ENCODE results near the gene RAB4B.
"Not testable (repeated sequence)": the region's sequence is repeated elsewhere in the genome, so short reads cannot be mapped to it uniquely, and the experiment has no call there.

The RAB4B gene

DNA sequence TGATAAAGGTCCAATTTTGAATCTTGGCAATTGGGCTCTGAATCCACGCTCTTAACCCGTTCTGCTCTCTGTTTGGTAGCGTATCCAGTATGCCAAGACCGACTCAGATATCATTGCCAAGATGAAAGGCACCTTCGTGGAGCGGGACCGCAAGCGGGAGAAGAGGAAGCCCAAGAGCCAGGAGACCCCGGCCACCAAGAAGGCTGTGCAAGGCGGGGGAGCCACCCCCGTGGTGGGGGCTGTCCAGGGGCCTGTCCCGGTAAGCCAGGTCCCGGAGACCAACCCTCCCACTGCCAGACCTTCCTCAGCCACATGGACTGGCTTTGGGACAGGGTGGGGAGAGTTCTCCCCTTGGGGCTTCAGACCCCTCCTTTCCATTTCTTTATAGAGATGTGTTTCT, 18.7 kb upstream of the RAB4B start:
- H3K4me3 ChIP-seq: no peak overlapping the region
- H3K9me3 ChIP-seq: no peaks in the 10 kb centered on the region
- H3K27me3 ChIP-seq (ENCODE audit: low read depth): no peaks in the 10 kb centered on the region
- H3K4me1 ChIP-seq: peaks cover 3% of the 10 kb centered on the region
- DNase-seq (ENCODE audit: low spot score in 2 of 2): no peak
- in situ Hi-C loops (cut with MboI; ENCODE audit: low sequenced_read_pairs): no loop called here
- H3K36me3 ChIP-seq (replicated peaks): peaks cover 94% of the 10 kb centered on the region

DNA sequence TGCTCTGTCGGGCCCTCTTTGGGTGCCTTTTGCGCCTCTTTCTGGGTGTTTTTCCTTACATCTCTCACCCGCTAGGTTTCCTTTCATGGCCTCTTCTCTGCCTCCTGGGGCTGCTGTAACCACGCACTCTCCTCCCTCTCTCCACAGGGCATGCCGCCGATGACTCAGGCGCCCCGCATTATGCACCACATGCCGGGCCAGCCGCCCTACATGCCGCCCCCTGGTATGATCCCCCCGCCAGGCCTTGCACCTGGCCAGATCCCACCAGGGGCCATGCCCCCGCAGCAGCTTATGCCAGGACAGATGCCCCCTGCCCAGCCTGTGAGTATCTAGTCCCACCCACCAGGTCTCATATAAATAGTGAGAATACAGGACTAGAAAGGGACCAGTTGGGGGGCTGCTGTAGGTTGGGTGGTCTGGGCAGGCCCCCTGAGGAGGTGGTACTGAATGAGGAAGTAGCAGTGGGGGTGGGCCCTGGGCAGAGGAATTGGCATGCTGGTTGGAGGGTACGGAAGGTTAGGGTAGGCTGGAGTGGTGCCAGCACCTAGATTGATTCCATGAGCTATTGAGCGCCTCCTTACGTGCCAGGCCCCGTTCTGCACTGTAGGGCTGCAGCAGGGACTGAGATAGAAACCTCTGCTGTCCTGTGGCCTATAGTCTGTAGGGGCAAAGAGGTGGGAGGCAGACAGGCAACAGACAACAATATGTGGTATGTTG, 15.1 kb upstream of the RAB4B start:
- Histone ChIP-seq H3K27me3 (ENCODE audit: low read depth) (no peaks in the 10 kb centered on the region), H3K9me3 (no peaks in the 10 kb centered on the region), H3K4me3 (no peak overlapping the region), H3K36me3 (replicated peaks) (peaks cover 87% of the 10 kb centered on the region), H3K4me1 (no peaks in the 10 kb centered on the region)
- in situ Hi-C loops (cut with MboI; ENCODE audit: low sequenced_read_pairs): no loop called here
- no peak for DNase-seq (ENCODE audit: low spot score in 2 of 2)

DNA sequence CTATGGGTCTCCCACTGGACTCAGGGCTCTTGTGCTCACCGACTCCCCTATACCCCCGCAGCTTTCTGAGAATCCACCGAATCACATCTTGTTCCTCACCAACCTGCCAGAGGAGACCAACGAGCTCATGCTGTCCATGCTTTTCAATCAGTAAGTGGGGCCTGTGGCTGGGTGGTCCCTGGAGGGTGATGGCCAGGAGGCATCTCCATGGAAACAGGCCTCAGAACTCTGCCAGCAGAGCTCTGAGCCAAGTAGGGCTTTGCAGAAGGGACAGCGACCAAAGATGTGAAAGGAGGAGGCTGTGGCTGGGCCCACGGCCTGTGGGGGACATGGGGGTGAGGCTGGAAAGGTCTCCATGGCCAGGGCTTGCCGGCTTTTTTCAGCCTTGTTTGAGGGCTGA, 14.5 kb upstream of the RAB4B start:
- in situ Hi-C loops (cut with MboI; ENCODE audit: low sequenced_read_pairs): no loop called here
- peaks cover 81% of the 10 kb centered on the region for H3K36me3 ChIP-seq (replicated peaks)
- no peaks in the 10 kb centered on the region for H3K9me3 ChIP-seq
- DNase-seq (ENCODE audit: low spot score in 2 of 2): no peak
- H3K4me1 ChIP-seq: no peaks in the 10 kb centered on the region
- H3K27me3 ChIP-seq (ENCODE audit: low read depth): no peaks in the 10 kb centered on the region
- no peak overlapping the region for H3K4me3 ChIP-seq

DNA sequence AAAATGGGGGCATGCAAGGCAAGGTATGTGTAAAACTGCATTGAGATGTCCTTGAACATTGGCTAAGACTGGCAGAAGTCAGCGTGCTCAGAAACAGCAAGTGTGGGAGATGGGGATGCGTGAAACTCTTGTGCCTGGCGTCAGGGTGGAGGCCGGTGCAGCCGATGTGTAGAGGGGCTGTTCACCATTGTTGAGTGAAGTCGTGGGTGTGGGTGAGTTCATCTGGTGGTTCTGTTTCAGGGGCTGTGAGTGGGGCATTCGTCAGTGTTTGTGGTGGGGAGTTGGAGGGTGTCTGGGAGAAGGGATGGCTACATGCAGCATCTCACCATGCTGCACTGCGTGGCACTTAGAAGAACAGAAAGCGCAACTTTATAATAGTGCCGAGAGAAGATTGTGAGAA, 14.1 kb upstream of the RAB4B start:
- Histone ChIP-seq H3K4me1 (no peaks in the 10 kb centered on the region), H3K27me3 (ENCODE audit: low read depth) (no peaks in the 10 kb centered on the region), H3K4me3 (no peak overlapping the region), H3K9me3 (no peaks in the 10 kb centered on the region), H3K36me3 (replicated peaks) (peaks cover 77% of the 10 kb centered on the region)
- DNase-seq (ENCODE audit: low spot score in 2 of 2): no peak
- in situ Hi-C loops (cut with MboI; ENCODE audit: low sequenced_read_pairs): no loop called here

DNA sequence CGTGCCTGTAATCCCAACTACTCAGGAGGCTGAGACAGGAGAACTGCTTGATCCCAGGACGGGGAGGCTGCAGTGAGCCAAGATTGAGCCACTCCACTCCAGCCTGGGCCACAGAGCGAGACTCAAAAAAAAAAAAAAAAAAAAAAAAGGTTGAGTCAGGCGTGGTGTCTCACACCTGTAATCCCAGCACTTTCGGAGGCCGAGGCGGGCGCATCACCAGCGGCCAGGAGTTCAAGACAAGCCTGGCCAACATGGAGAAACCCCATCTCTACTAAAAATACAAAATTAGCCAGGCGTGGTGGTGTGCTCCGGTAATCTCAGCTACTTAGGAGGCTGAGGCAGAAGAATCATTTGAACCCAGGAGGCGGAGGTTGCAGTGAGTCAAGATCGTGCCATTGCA, 11.7 kb upstream of the RAB4B start:
- H3K4me1 ChIP-seq; H3K27me3 ChIP-seq (ENCODE audit: low read depth); H3K4me3 ChIP-seq; DNase-seq (ENCODE audit: low spot score in 2 of 2); H3K9me3 ChIP-seq; in situ Hi-C loops (cut with MboI; ENCODE audit: low sequenced_read_pairs): not testable (repeated sequence)
- peaks cover 56% of the 10 kb centered on the region for H3K36me3 ChIP-seq (replicated peaks)

DNA sequence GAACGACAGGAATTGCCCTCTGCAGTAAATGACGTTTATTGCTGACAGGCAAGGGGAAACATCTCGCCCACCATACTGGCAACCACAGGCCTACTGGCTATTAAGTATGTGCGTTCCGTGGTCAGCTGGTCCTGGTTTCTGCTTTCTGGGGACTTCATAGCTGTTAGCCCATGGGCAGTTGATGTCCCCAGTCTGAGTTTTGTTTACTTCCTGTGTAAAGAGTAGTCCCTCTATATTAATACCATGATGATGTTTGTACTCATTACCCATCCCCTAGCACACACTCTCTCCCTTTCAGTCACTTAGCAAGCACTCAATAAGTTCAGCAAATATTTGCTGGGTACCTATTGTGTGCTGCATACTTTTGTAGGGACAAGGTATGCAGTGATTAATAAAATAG, 9.2 kb upstream of the RAB4B start:
- Histone ChIP-seq H3K4me3 (no peak overlapping the region), H3K9me3 (no peaks in the 10 kb centered on the region), H3K4me1 (no peaks in the 10 kb centered on the region), H3K27me3 (ENCODE audit: low read depth) (no peaks in the 10 kb centered on the region), H3K36me3 (replicated peaks) (peaks cover 31% of the 10 kb centered on the region)
- DNase-seq (ENCODE audit: low spot score in 2 of 2): no peak
- in situ Hi-C loops (cut with MboI; ENCODE audit: low sequenced_read_pairs): no loop called here

DNA sequence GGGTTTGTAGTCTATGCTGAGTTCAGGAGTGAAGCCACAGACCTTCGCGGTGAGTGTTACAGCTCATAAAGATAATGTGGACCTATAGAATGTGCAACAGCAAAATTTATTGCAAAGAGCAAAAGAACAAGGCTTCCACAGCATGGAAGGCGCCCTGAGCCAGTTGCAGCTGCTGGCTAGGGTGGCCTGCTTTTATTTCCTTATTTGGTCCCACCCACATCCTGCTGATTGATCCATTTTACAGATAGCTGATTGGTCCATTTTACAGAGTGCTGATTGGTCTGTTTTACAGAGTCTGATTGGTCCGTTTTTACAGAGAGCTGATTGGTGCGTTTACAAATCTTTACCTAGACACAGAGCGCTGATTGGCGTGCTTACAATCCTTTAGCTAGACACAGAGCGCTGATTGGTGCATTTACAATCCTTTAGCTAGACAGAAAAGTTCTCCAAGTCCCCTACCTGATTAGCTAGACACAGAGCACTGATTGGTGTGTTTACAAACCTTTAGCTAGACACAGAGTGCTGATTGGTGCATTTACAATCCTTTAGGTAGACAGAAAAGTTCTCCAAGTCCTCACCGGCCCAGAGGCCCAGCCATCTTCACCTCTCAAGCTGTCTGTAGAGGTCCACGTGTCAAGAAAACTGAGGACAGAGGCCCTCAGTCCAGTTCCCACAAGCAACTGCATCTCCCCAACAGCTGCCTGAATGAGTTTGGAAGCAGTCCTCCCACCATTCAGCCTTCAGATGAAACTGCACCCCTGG, 6.8 kb upstream of the RAB4B start:
- in situ Hi-C loops (cut with MboI; ENCODE audit: low sequenced_read_pairs); H3K4me3 ChIP-seq; H3K4me1 ChIP-seq; H3K27me3 ChIP-seq (ENCODE audit: low read depth); H3K9me3 ChIP-seq; DNase-seq (ENCODE audit: low spot score in 2 of 2); H3K36me3 ChIP-seq (replicated peaks): not testable (repeated sequence)

DNA sequence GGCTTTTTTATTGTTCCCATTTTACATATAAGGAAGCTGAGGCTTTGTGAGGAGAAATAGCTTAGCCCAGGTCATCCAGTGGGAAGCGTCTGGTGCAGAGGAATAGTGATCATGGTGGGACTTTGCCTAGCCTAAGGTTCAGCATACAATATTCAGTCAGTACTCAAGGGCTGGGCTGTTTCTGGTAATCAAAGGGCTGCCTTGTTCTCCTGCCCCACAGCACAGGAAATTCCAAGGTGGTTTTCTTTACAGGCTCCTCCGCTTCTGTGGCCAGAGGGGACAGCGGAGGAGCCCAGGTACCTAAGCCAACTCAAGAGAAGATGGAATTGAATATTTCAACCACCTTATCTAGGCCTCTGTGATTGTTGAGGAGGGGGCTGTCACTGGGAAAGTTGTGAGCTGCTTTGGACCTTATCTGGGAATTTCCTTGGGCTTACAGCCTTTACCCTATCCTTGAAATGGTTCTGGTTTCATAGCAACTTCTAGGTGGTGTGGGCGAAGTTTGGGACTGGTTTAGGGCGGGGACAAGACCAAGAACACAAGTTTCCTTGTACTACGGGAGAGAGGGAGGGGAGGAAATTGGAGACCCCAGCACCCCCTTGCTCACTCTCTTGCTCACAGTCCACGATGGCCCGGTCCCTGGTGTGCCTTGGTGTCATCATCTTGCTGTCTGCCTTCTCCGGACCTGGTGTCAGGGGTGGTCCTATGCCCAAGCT, 3.0 kb upstream of the RAB4B start, which contains the start of gene MIA:
TSS of gene MIA (plus strand) at position 606 of the 716 bp plus-strand sequence. CDS start at position 628, 22 bp downstream.
- Histone ChIP-seq H3K36me3 (replicated peaks) (no peaks in the 10 kb centered on the region), H3K4me3 (no peak within 1 kb of the TSS), H3K4me1 (peaks cover 10% of the 10 kb centered on the region), H3K27me3 (ENCODE audit: low read depth) (no peaks in the 10 kb centered on the region), H3K9me3 (no peaks in the 10 kb centered on the region)
- no peak for DNase-seq (ENCODE audit: low spot score in 2 of 2)
- in situ Hi-C loops (cut with MboI; ENCODE audit: low sequenced_read_pairs): no loop called here

DNA sequence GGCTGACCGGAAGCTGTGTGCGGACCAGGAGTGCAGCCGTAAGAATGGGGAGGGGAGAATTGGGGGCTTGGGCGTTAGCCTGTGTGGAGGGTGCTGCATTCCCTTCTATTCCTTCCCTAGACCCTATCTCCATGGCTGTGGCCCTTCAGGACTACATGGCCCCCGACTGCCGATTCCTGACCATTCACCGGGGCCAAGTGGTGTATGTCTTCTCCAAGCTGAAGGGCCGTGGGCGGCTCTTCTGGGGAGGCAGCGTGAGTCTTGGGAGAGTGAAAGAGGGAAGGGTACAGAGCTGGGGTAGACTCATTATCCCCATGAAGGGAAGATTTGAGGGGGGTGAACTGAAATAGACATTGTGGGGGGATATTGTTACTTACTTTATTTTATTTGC, 2.4 kb upstream of the RAB4B start:
- in situ Hi-C loops (cut with MboI; ENCODE audit: low sequenced_read_pairs): no loop called here
- Histone ChIP-seq H3K36me3 (replicated peaks) (no peaks in the 10 kb centered on the region), H3K4me3 (no peak overlapping the region), H3K27me3 (ENCODE audit: low read depth) (no peaks in the 10 kb centered on the region), H3K9me3 (no peaks in the 10 kb centered on the region), H3K4me1 (peaks cover 10% of the 10 kb centered on the region)
- DNase-seq (ENCODE audit: low spot score in 2 of 2): no peak

DNA sequence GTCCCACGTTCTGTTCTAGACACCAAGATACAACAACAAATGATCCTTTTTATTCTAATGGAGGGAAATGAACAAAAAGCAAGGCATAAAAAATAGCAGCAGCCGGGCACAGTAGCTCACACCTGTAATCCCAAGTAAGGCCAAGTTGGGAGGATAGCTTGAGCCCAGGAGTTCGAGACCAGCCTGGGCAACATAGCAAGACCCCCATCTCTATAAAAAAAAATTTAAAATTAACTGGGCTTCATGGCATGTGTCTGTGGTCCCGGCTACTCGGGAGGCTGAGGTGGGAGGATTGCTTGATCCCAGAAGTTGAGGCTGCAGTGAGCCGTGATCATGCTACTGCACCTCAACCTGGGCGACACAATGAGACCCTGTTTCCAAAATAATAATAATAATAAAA, 1.7 kb upstream of the RAB4B start:
- Histone ChIP-seq H3K36me3 (replicated peaks) (no peaks in the 10 kb centered on the region), H3K27me3 (ENCODE audit: low read depth) (no peaks in the 10 kb centered on the region), H3K4me3 (no peak overlapping the region), H3K4me1 (peaks cover 10% of the 10 kb centered on the region), H3K9me3 (no peaks in the 10 kb centered on the region)
- DNase-seq (ENCODE audit: low spot score in 2 of 2): no peak
- in situ Hi-C loops (cut with MboI; ENCODE audit: low sequenced_read_pairs): no loop called here

DNA sequence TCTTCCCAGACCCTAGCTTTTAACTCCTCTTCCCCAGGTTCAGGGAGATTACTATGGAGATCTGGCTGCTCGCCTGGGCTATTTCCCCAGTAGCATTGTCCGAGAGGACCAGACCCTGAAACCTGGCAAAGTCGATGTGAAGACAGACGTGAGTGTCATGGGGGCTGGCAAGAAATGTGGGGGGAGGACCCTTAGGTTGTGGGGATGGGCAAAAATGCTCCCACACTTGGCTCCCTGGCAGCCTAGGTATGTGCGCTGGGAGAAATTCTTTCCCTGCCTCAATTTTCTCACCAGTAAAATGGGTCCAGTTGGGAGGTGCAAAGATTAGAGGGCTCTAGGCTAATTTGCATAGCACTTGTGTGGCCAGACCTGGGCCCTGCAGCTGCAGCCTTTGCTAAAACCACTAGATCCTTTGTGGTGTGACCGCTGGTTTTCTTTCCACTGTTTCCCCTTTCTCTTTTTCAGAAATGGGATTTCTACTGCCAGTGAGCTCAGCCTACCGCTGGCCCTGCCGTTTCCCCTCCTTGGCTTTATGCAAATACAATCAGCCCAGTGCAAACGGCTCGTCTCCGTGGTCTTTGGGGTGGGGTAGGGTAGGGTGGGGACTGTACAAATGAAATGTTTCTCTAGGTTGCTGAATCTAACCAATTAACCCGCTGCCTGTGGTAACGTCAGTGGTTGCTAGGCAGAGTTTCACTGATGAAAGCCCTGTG, 959 bp upstream of the RAB4B start:
- peak; percentile 93 to 94 for DNase-seq (ENCODE audit: low spot score in 2 of 2)
- no peaks in the 10 kb centered on the region for H3K27me3 ChIP-seq (ENCODE audit: low read depth)
- in situ Hi-C loops (cut with MboI; ENCODE audit: low sequenced_read_pairs): no loop called here

DNA sequence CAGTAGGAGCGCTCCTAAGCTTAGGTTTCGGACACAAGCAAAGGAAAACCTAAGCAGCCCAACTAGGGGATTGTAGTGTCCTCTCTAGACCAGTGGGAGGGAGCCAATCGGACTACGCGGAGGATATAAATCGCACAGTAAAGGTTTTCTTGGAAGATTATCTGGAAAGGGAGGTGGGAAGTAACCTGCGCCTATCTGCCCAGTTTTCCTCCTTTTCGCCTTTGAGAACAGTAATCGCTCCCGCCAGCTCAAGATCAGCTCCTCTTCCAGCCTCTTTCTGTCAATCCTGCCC, 456 bp upstream of the RAB4B start:
- DNase-seq (ENCODE audit: low spot score in 2 of 2): no peak
- H3K4me1 ChIP-seq: peaks cover 10% of the 10 kb centered on the region
- H3K36me3 ChIP-seq (replicated peaks): no peaks in the 10 kb centered on the region
- no peaks in the 10 kb centered on the region for H3K9me3 ChIP-seq
- peak overlapping the region; percentile 59 for H3K4me3 ChIP-seq
- no peaks in the 10 kb centered on the region for H3K27me3 ChIP-seq (ENCODE audit: low read depth)
- in situ Hi-C loops (cut with MboI; ENCODE audit: low sequenced_read_pairs): no loop called here

More for the DNA sequence above, 959 bp upstream of the RAB4B start:
- Histone ChIP-seq H3K4me1 (peaks cover 10% of the 10 kb centered on the region), H3K36me3 (replicated peaks) (no peaks in the 10 kb centered on the region), H3K4me3 (peak overlapping the region; percentile 59), H3K9me3 (no peaks in the 10 kb centered on the region)

DNA sequence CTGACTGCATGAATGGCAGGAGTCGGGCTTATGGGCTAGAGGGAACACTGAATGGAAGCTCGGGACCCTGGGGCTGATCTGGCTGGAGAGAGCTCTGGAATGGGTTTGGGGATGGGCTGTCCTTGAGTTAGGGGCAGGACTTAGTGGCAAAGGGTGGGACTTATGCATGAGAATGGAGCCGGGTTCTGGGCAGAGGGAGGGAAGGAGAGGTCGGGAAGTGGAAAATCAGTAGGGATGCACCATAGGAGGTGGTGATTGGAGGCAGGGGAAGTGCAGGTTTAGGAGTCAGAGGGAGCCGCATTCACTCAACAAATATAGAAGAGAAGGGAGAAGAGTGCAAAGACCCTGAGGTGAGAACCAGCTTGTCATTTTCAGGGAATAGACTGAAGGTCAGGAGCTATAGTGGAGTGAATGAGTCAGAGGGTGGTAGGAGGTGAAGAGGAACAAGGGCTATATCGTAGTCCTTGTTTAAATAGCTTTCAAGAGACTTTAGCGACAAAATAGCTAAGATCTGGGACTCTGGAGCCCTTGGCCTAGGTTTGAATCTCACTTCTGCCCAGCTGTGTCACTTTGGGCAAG, 748 bp downstream of the RAB4B start:
- DNase-seq (ENCODE audit: low spot score in 2 of 2): no peak
- Histone ChIP-seq H3K4me3 (peak overlapping the region; percentile 59), H3K9me3 (no peaks in the 10 kb centered on the region), H3K36me3 (replicated peaks) (no peaks in the 10 kb centered on the region), H3K4me1 (peaks cover 10% of the 10 kb centered on the region), H3K27me3 (ENCODE audit: low read depth) (no peaks in the 10 kb centered on the region)
- in situ Hi-C loops (cut with MboI; ENCODE audit: low sequenced_read_pairs): no loop called here
